Lower lobe of right lung (tissue), 2 donors: Measurements from ENCODE around the gene RGS10. TPM values are rescaled to one million over a fixed set of nuclear protein-coding genes. Genes with fewer than 3 reads are reported as not detected.

ENCODE experiments used
- ATAC-seq, 2 donors: fragments of 200-7000 bp; cut with Tn5 transposase; one replicate each; pipeline ENCODE4 v1.9.1; 2020 to 2022; ENCODE audit warnings: mild to moderate bottlenecking in 2 of 2, moderate library complexity in 2 of 2
- DNase-seq: peaks from one replicate; pipeline ENCODE4 v3.0.0-alpha.2; 2020
- H3K27ac ChIP-seq: fragments of 200-600 bp; one replicate; pipeline ENCODE4 v1.8.0; 2022
- H3K27me3 ChIP-seq: fragments of 200-600 bp; one replicate; pipeline ENCODE4 v1.8.0; 2022; ENCODE audit warnings: low read depth
- H3K36me3 ChIP-seq: fragments of 200-600 bp; one replicate; pipeline ENCODE4 v1.8.0; 2022; ENCODE audit warnings: mild to moderate bottlenecking
- H3K4me1 ChIP-seq: fragments of 200-600 bp; one replicate; pipeline ENCODE4 v1.8.0; 2022
- H3K4me3 ChIP-seq: fragments of 200-600 bp; one replicate; pipeline ENCODE4 v1.8.0; 2022; ENCODE audit warnings: mild to moderate bottlenecking
- H3K9me3 ChIP-seq: fragments of 200-600 bp; one replicate; pipeline ENCODE4 v1.8.0; 2022
- CTCF ChIP-seq: fragments of 200-600 bp; IDR thresholded peaks from one replicate; pipeline ENCODE4 v1.8.0; 2022; ENCODE audit warnings: antibody characterized with exemption, mild to moderate bottlenecking
- intact Hi-C: fragments of 100-400 bp; cut with DNase I; formaldehyde crosslinking; loops from one replicate; pipeline ENCODE4 v1.11.0; 2022
- total RNA-seq: library from RNA; stranded (reverse); fragmentation: NEBNext Ultra II Directional; extraction: Animal tissue kit (Norgen Biotek cat#: 25700); gene quantifications from one replicate; pipeline ENCODE4 v1.2.1, GENCODE V29; 2021
- donor health status: DM: no; HTN: yes; CAD: no; lungs with severe emphysema.

RGS10 gene
- total RNA-seq, 1 donor from 2014 or later, result 47.3 TPM

DNA sequence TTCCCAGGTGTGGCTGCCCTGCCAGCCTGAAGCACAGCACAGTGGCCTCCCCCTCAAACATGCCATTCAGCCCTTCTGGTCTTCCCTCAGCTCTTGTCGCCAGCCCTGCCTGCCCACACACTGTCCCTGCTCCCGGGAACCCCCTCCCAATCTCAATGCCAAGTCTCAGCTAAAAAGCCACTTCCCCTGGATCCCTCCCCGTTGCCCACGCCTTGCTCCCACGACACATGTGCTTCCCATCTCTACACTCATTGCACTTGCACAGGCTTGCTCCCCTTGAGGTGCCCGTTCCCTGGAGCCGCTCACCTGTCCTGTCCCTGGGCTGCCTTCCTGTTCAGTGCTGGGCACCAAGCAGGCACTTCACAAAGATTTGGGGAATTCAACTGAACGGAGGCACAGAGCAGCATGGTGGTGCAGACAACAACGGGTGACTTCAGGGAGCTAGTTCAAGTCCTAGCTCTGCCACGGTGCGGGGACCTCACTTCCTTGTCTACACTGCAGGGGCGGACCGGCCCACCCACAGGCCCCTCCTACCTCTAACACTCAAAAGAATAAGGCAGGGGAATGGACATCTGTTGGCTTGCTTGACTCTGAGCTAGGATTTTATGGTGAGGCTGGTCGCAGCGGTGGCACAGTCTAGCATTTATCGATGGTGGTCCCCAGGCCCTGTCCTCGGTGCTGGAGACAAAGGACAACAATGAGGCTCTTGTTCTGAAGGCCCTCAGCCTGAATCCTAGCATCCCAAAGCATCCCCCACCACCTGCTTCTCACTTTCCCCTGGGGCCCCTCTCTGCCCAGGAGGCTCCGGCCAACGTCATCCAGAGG, 18.4 kb downstream of the RGS10 start:
- no peak overlapping the region for H3K27ac ChIP-seq
- H3K4me3 ChIP-seq, result no peak overlapping the region
- no peak for TF ChIP-seq CTCF
- H3K4me1 ChIP-seq, result no peaks in the 10 kb centered on the region
- H3K36me3 ChIP-seq, result peaks cover 13% of the 10 kb centered on the region
- intact Hi-C loops, result no loop called here
- H3K27me3 ChIP-seq, result no peaks in the 10 kb centered on the region
- ATAC-seq (peak in 1 of 2 donors; percentile 15), DNase-seq (no peak)
- H3K9me3 ChIP-seq, result no peaks in the 10 kb centered on the region

DNA sequence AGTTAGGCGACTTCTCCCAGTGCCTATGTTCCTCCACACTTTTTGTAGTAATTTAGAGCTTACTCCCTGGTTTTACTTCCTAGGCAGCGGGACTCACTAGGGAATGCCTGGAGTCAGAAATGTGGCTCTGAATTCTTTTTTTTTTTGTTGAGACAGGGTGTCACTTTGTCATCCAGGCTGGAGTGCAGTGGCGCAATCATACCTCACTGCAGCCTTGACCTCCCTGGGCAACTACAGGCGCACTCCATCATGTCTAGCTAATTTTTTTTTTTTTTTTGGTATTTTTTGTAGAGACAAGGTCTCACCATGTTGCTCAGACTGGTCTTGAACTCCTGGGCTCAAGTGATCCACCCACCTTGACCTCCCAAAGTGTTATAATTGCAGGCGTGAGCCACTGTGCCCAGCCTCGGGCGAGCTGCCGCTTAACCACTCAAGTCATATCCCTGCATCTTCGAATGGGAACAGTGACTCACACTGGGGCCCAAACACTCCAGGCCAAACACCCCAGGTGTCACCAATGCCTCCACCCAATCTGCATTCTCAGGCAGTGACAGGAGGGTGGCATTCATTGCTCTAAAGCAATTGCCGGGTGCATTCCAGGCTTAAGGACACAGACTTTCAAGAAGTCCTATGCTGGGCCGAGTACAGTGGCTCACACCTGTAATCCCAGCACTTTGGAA, 19.6 kb downstream of the RGS10 start:
- DNase-seq, result no peak
- Histone ChIP-seq H3K4me1 (peaks cover 6% of the 10 kb centered on the region), H3K9me3 (no peaks in the 10 kb centered on the region), H3K36me3 (peaks cover 13% of the 10 kb centered on the region), H3K27me3 (no peaks in the 10 kb centered on the region), H3K27ac (no peak overlapping the region), H3K4me3 (no peak overlapping the region)
- peak; percentile 75 to 86 for ATAC-seq
- intact Hi-C loops, result no loop called here
- TF ChIP-seq CTCF, result no peak

GRCh38 chr10:119521443-119522204, 20.9 kb downstream of the RGS10 start:
- H3K27ac ChIP-seq, result no peak overlapping the region
- ATAC-seq, result peak in 1 of 2 donors; percentile 9
- H3K36me3 ChIP-seq, result peaks cover 13% of the 10 kb centered on the region
- no peaks in the 10 kb centered on the region for H3K9me3 ChIP-seq
- DNase-seq, result no peak
- no peak for TF ChIP-seq CTCF
- H3K4me1 ChIP-seq, result peaks cover 13% of the 10 kb centered on the region
- intact Hi-C loops, result no loop called here
- no peaks in the 10 kb centered on the region for H3K27me3 ChIP-seq
- no peak overlapping the region for H3K4me3 ChIP-seq

DNA sequence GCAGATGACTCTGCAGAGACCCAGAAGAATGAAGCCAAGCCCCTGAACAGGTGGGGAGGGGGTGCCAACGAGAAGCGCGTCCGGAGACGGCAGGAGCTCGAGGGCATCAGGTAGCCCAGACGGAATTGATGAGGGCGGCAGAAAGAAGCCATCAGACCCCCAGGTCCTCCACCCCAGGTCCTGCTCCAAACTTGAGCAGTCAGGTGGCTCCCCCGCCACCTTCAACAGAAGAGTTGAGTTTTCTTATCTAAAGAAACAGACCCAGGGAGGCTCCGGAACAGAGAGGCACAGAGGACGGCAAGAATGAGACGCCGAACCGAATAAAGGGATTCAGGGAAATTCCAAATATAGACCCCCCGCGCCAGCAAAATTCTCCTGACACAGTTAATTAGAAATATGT, 22.2 kb downstream of the RGS10 start:
- ATAC-seq (no peak), DNase-seq (no peak)
- TF ChIP-seq CTCF, result no peak
- Histone ChIP-seq H3K36me3 (peaks cover 13% of the 10 kb centered on the region), H3K9me3 (no peaks in the 10 kb centered on the region), H3K27me3 (no peaks in the 10 kb centered on the region), H3K27ac (no peak overlapping the region), H3K4me3 (no peak overlapping the region), H3K4me1 (peaks cover 19% of the 10 kb centered on the region)
- intact Hi-C loops, result no loop called here

DNA sequence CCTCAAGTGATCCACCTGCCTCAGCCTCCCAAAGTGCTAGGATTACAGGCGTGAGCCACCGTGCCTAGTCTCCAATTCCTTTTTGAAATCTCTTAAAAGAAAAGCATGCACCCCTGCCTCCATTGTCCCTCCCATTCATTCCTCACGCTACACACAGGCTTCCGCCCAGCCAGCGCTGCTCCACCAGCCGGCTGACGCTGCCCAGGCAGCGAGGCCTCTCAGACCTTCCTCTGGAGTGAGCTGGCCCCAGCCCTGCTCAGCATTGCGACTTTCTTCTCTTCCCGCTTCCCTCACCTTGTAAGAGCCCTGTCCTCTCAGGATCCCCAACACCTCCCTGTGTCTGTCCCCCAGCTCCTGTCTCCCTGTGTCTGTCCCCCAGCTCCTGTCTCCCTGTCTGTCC, 23.6 kb downstream of the RGS10 start:
- Histone ChIP-seq H3K4me3 (no peak overlapping the region), H3K36me3 (peaks cover 13% of the 10 kb centered on the region), H3K27ac (no peak overlapping the region), H3K4me1 (peaks cover 19% of the 10 kb centered on the region), H3K27me3 (no peaks in the 10 kb centered on the region), H3K9me3 (no peaks in the 10 kb centered on the region)
- DNase-seq (no peak), ATAC-seq (no peak)
- TF ChIP-seq CTCF, result no peak
- intact Hi-C loops, result no loop called here
